GM19372 (cell line): ENCODE measurements around the gene PSMD1.
A peak's percentile ranks its signal among the peaks of the same experiment; 100 is the strongest.
"Not testable (repeated sequence)": the region's sequence is repeated elsewhere in the genome, so short reads cannot be mapped to it uniquely, and the experiment has no call there.

ENCODE experiments used
- ATAC-seq: cut with Tn5 transposase; IDR thresholded peaks from one replicate; pipeline ENCODE4 v1.9.1; 2021; ENCODE audit warnings: mild to moderate bottlenecking, low read depth, moderate library complexity; ENCODE audit not compliant: unreplicated experiment

PSMD1 gene

DNA sequence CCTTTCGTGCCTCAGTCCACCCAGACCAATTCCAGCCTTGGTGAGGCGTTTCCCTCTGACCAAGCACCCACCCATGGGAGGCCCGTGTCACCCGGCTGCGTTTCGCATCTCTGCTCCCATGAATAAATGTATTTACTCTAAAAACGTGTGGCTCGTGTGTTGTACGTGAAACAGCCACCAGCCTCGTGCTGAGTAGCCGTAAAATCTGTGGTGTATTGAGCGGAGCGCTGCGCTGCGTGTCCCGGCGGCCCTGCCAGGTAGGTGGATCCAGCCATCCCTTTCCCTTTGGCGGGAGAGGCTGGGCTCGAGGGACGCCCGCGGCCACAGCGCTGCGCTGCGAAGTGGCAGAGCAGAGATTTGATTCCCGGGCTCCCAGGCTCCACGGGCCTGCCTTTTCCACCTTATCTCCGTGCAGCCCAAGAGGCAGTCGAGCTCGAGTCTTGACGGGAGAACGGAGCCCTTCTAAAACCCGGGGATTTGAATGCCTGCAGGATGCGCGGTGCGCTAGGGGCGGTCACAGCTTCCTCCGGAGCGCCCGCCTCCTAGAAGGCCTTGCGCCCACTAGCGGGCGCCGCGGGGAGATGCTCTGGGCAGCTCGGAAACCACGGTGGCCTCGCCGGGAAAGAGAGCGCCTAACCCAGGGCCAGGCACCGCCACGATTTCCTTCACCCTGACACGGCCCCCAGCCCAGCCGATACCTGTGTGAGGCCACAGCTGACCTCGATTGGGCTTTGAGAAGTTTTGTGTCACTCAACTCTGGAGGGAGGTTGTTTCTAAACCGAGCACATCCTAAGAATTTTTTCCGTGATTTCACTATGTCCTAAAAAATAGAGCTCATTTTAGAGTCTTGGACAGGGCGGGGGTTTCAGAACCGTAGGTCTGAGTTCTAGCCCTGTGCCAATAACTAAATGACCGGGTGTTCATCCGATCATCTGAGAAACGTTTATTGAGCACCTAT lies 3.9 kb upstream of the PSMD1 start:
- peak; percentile 56 for ATAC-seq

DNA sequence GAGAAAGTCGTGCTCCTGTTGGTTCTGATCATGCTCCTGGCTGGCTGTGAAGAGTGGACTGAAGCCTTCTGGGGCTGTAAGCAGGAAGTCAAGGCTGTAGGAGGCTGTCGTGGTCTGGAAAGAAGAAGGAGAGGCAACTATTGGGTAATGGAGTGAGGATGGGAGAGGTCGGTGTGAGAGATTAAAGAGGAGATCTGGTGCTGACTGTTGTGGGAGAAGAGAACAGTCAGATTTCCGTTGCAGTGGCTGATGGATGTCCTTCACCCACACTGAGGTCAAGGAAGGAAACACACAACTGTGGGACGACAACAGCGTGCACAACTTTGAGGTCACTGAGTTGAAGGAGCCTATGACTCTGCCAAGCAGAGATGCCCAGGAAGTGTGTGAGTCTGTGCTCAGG lies 2.8 kb upstream of the PSMD1 start:
- no peak for ATAC-seq

DNA sequence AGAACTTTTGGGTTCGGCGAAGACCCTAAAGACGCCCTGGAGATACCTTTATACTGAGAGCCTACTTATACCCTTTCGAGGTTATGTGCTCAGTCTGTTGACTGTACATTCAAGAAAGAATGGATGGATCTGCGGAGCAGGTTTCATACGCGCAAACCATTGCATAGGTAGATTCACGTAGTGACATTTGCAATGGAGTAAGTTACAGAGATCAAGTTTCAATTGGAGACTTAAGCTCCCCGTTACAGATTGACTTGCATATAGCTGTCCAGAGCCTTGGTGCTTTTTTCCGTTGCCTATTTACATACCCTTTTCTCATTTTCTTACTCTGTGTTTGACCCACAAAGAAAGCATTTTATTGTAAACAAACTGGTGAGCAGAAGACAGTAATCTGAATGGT lies 923 bp downstream of the PSMD1 start:
- no peak for ATAC-seq

DNA sequence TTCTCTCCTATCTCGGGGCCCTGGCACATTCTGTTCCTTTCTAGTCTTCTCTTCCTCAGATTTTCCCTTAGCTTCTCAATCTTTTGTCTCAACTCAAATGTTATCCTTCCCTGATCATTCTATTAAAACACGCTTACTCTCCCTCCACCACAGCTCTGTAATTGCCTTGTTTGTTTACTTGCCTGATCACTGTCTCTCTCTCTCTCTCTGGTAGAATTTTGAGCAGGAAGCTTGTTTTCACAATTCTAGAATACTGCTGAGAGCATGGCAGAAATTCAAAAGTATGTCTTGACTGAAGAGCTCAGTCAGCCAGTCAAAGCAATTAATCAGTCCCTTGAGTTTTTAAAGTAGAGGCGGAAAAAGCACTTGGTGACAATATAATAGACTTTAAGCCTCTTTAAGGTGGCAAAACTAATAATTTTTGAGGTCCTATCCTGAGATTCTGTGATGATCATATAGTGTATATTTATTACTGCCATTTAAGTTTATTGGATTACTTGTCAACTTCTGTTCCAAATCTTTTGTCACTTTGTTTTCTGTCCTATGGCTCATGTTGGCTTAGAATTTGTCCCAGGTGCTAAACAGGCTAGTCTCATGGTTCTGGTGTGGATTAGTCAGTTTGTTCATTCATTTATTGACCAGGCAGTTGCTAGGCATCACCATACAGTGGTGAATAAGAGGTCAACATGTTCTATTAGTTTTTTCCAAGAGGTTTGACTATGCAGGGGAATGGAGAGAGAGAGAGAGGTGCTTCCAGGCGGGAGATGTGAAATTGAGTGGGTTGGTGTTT lies 2.3 kb downstream of the PSMD1 start:
- no peak for ATAC-seq

DNA sequence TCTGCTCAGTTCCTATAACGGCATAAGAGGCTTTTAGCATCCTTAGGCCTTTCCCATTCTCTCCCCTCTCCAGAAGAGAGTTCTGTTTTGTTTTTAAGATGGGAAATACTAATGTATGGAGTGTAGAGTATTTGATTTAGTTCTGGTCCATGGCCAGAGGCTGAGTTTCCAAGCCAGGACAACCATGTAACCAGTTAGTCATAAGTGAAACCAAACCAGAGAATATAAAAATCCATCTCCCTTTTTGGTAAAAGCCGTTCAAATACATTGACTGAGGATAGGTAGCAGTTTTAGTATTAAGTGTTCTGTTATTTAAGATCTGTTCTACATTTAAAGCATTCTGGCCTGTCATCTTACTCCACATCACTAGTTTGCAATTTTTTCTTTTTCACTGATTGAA lies 3.1 kb downstream of the PSMD1 start:
- ATAC-seq: no peak

DNA sequence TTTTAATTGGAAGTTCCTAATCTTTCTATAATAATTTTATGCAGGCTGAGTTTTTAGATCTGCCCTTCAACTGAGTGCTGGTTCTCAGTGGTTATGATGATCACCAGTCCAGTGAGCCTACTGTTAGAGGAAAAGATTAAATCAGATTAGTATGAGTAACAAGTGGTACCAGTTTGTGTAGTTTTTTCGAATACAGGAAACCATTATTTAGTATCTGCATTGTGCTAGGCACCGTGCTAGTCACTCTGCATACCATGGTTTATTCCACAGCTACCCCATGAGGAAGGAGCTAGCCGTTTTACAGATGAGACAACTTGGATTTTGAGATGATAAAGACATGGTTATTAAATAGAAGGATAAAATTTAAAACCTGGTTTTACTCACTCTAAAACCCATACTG lies 6.1 kb downstream of the PSMD1 start:
- ATAC-seq: no peak

DNA sequence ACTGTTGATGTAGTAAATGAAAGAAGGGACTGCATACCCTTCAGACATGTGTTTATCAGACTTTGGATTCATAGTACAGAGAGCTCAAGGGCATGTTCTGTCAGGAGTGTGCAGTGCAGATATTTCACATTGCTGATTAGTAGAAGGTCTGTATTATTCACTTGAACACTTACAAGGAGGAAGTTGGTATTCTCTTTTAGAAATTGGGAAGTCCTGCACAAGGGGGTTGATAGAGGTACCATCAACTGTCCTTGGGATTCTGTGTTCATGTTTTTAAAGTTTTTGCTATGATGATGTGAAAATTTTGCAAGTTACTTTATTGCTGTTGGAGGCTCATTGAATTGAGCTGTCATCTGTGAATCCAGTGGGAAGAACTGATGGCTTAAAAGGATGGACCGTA lies 6.7 kb downstream of the PSMD1 start:
- no peak for ATAC-seq

DNA sequence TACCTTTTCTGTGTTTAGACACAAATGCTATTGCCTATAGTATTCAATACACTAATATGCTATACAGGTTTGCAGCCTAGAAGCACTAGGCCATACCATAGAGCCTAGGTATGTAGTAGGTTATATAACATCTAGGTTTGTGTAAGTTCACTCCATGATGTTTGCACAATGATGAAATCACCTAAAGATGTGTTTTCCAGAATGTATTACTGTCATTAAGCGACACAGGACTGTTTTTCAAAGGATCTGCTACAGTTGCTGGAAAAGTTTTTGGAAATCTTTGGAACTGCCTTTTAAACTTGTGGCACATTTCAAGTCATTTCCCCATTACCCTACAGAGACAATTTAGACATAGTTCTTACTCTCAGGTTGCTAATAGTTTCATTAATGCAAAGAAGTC lies 9.3 kb downstream of the PSMD1 start:
- no peak for ATAC-seq

DNA sequence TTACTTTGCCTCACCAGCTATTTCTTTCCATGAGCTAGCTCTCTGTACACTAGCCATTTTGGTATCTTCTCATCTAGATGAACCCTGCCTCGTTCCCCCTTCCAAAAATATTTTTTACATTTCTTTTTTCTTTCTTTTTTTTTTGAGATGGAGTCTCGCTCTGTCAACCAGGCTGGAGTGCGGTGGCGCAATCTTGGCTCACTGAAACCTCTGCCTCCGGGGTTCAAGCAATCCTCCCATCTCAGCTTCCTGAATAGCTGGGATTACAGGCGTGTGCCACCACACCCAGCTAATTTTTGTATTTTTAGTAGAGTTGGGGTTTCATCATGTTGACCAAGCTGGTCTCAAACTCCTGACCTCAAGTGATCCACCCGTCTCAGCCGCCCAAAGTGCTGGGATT lies 10.9 kb downstream of the PSMD1 start:
- ATAC-seq: not testable (repeated sequence)

DNA sequence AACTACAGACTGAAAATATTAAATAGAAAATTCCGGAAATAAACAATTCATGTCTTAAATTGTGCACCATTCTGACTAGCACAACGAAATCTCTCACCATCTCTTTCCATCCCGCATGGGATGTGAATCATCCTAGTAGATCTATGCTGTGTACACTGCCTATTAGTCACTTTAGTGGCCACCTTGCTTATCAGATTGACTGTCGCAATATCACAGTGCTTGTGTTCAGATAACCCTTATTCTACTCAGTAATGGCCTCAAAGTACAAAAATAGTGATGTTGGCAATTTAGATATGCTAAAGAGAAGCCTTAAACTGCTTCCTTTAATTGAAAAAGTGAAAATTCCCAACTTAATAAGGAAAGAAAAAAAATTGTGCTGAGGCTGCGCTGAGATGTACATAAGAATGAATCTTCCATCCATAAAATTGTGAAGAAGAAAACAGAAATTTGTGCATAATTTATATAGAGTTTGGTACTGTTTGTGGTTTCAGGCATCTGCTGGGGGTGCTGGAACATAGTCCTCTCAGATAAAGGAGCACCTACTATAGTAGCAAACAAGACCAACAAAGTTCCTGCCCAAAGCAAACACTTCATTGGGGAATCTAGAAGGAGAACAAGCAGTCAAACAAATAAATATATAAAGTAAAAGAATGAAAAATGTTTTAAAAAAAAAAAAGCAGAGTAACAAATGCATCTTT lies 12.0 kb downstream of the PSMD1 start:
- no peak for ATAC-seq

DNA sequence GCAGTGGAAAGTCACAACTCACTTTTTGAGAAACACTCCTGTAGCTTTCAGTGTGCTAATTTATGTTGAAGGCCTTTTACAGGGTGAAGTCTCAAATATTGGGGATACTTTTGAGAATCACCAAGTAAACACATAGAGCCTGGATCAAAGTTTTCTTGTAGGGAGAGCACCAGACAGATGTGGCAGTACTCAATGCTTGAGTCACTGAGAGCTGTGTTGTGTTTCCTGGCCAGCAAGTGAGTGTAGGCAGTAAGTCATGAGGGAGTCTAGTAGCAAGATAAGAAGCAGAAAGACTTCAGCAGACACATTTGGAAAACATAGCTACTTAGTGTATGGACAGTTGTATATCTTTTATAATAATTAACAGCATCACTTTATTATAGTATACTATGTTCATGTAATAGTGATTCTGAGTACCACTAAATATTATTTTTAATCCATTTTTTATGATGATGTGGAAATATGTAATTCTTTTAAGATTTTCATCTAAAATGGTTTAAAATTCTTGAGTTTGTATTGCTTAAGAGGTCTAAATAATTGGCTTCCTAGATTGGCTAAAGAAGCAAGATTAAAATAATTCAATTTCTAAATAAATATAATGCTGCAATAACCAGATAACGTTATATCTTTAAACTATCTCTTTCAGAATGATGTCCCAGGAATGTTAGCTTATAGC lies 12.8 kb downstream of the PSMD1 start:
- ATAC-seq: no peak

DNA sequence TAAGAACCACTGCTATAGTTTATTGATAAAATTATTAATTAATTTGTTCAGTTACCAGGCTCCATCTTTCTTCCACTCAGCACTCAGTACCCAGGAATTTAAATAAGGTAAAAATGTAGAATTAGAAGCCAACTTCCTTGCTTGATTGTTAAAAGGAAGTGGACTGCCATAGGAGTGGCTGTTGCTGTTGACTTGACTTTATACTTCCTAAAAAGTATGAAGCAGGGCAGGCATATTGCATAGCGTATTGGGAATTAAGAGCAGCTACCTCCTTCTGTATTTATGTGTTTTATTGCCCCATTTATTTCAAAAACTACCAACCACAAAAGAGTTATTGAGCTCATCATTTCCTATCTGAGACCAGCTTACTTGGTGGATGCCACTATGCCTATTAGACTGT lies 27.9 kb downstream of the PSMD1 start:
- no peak for ATAC-seq

DNA sequence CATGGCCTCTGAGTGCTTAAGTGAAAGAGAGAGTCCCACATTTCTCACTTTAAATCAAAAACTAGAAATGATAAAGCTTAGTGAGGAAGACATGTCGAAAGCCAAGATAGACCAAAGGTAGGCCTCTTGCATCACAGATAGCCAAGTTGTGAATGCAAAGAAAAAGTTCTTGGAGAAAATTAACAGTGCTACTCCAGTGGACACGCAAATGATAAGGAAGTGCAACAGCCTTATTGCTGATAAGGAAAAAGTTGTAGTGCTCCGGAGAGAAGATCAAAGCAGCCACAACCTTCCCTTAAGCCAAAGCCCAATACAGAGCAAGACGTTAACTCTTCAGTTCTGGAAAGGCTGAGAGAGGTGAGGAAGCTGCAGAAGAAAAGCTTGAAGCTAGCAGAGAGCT lies 32.1 kb downstream of the PSMD1 start:
- ATAC-seq: no peak

DNA sequence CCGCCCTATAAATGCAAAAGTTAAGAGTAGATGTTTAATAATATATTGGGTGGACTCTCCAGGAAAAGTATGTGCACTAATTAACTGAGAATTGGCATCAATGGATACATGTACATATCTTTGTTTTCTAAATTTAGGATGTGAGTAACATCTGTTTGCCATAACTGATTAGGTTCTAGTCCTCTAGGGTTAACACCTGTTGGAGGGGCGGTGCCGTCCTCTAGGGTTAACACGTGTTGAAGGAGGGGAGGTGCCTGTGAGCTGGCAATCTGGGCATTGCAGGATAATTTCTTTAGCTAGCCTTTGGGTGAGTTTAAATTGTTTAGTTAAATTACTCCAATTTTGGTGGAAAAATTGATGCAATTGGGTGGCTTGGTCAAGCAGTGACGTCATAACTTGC lies 37.3 kb downstream of the PSMD1 start:
- no peak for ATAC-seq

DNA sequence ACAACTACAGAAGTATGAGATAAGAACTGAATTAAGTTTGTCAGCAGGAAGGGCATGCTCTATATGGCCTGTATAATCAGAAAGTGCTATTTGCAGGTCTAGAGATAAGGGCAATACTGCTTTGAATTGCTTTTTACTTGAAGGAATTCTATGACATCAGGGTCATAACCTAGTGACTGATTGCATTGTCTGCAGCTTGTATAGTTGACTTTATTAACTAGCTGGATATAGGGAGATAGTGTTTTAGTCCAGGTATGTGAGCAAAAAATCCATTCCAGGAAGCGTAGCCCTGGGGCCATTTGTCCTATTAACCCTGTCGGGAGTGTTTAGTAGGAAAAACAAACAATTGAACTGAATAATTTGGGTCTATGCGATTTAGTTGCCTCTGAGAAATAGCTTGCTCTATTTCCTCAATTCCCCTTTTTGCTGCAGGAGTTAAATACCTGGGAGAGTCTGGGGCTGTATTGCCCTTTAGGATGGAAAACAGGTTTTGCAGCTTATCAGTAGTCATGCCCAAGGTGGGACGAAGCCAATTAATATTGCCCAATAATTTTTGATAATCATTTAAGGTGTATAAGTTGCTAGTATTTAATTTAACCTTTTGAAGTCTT lies 38.2 kb downstream of the PSMD1 start:
- ATAC-seq: no peak

DNA sequence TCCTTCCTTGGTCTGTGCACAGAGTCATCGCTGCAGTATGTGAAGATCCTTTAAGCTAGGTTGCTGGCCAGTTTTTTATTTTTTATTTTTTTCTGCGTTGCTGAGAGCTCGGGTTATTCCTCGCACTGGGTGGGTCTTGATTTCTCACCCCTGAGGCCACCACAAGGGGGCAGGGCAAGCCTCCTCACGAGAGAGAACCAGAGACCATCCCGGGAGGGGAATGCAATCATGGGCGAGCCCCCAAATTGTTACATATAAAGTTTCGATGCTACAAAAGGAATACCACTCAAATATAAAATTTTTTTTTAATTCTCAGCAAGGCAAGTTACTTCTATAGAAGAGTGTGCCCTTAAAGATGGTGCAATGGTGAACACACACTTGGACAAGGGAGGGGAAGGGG lies 43.3 kb downstream of the PSMD1 start:
- no peak for ATAC-seq

DNA sequence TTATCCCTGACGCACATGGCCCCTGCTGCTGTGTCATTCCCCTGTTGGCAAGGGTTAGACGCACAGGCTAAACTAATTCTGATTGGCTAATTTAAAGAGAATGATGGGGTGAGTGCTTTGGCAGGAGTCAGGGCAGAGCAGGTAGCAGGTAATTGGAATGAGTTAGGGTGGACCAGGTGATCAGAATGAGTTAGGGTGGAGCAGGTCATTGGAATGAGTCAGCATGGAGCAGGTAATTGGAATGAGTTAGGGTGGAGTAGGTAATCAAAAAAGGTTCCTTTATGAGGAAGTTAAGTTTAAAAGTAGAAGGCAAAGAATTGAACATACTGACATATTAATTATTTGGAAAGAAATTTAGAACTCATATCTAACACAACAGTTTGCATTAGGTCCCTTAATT lies 43.7 kb downstream of the PSMD1 start:
- not testable (repeated sequence) for ATAC-seq

DNA sequence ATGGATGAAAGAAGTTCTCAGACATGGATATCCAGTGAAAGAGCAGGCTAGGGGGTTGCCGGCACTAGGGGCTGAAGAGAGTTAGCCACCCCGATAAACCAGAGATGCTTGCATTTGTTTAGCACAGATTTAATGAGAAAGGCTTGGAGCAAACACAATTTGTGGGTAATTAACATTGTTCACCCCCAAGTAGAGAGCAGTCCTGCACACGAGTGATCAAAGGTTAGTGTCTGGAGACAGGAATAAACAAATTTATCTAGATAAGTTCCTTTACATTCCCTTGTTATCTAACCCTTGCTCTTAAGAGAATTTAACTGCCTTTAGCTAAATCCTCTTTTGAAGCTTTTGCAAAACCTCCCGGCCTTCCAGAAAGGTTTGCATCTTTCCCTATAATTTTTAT lies 44.3 kb downstream of the PSMD1 start:
- no peak for ATAC-seq

DNA sequence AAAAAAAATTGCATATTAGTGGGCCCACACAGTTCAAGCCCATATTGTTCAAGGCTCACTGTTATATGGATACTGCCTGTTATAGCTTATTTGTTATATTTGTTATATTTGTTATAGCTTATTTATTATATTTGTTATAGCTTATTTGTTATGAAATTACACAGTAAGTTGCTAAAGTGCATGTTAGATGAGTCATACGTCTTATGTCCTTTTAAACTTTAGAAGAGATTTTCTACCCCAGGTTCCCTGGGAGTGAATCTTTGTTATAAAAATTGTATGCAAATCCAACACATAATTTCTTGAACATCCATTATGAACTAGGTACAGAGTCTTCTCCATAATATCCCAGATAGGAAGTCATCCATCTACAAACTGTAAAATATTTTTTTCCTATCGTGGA lies 46.1 kb downstream of the PSMD1 start:
- no peak for ATAC-seq

DNA sequence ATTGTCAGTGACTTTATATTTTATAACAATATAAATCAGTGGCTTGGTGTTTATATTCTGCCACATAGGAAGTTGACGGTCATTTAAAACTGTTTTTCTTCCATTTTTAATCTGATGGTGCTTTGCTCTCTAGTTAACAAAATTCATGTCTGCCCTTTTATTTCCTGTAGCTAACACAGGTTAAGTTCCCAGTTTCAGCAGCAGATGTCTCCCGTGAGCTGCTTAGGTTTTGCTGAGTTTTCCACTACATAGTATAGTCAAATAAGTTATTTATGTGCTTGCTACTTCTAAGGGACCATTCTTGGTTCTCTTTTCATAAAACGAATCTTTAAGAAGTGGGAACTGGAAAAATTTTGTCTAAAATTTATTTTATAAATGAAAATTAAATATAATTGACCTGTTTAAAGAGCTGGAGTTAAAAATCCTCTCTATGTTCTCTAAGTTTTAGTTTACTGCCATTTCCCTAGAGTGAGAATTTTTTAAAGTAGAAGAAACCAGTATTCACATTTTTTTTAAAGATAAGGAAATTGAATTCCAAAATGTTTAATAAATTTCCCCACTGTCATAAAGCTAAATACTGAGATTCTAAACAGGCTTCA lies 47.5 kb downstream of the PSMD1 start:
- no peak for ATAC-seq
